GM23338 (cell line): Measurements from ENCODE around the gene CYFIP1. TPM values are rescaled to one million over a fixed set of nuclear protein-coding genes. Genes with fewer than 3 reads are reported as not detected.

Source experiments
- ATAC-seq: fragments of 200-7000 bp; cut with Tn5 transposase; 3 replicates; pipeline ENCODE4 v1.9.1; 2020
- DNase-seq: peaks from one replicate; pipeline ENCODE4 v3.0.0-alpha.2; 2015; ENCODE audit warnings: low spot score
- H2AFZ ChIP-seq: fragments of 200-600 bp; sonication (generic); 2 replicates; pipeline ENCODE4 v1.8.0; 2016; ENCODE audit warnings: antibody characterized with exemption, mild to moderate bottlenecking, moderate library complexity
- H3F3A ChIP-seq: fragments of 200-600 bp; sonication (generic); replicated peaks from 2 replicates; pipeline ENCODE4 v1.8.0; 2017; ENCODE audit warnings: antibody characterized with exemption, mixed run types, low read depth
- H3K27ac ChIP-seq: fragments of 200-600 bp; sonication (generic); 2 replicates; pipeline ENCODE4 v1.6.1; 2016; ENCODE audit warnings: low read depth
- H3K27me3 ChIP-seq: fragments of 200-600 bp; sonication (generic); 2 replicates; pipeline ENCODE4 v1.8.0; 2016; ENCODE audit warnings: mild to moderate bottlenecking, mixed run types, moderate library complexity; ENCODE audit not compliant: insufficient read depth
- H3K36me3 ChIP-seq: fragments of 200-600 bp; sonication (generic); 2 replicates; pipeline ENCODE4 v1.8.0; 2016; ENCODE audit warnings: mild to moderate bottlenecking; ENCODE audit not compliant: insufficient read depth
- H3K4me1 ChIP-seq: fragments of 200-600 bp; sonication (generic); 2 replicates; pipeline ENCODE4 v1.8.0; 2016; ENCODE audit warnings: mild to moderate bottlenecking, moderate library complexity; ENCODE audit not compliant: insufficient read depth
- H3K4me2 ChIP-seq: fragments of 200-600 bp; sonication (generic); 2 replicates; pipeline ENCODE4 v1.7.1; 2017; ENCODE audit warnings: mixed run types
- H3K4me3 ChIP-seq: fragments of 200-600 bp; sonication (generic); 2 replicates; pipeline ENCODE4 v1.6.1; 2016; ENCODE audit warnings: mixed run types
- H3K79me2 ChIP-seq: fragments of 200-600 bp; sonication (generic); replicated peaks from 2 replicates; pipeline ENCODE4 v1.8.0; 2017; ENCODE audit warnings: mild to moderate bottlenecking; ENCODE audit not compliant: insufficient read depth
- H3K9me2 ChIP-seq: fragments of 200-600 bp; sonication (generic); 2 replicates; pipeline ENCODE4 v1.8.0; 2017; ENCODE audit not compliant: insufficient read depth
- H4K20me1 ChIP-seq: fragments of 200-600 bp; sonication (generic); replicated peaks from 2 replicates; pipeline ENCODE4 v1.8.0; 2017; ENCODE audit warnings: mild to moderate bottlenecking; ENCODE audit not compliant: insufficient read depth
- H3K27ac Mint-ChIP-seq: 2 replicates; pipeline ENCODE4 v1.8.0; 2020; ENCODE audit warnings: inconsistent platforms, mild to moderate bottlenecking, moderate library complexity, mixed read lengths
- H3K27me3 Mint-ChIP-seq: 3 replicates; pipeline ENCODE4 v1.8.0; 2022; ENCODE audit warnings: low read depth, mild to moderate bottlenecking, moderate library complexity, mixed read lengths, inconsistent platforms; ENCODE audit not compliant: insufficient read depth, poor library complexity
- H3K36me3 Mint-ChIP-seq: 3 replicates; pipeline ENCODE4 v1.8.0; 2021; ENCODE audit warnings: low read depth, mild to moderate bottlenecking, inconsistent platforms, moderate library complexity, mixed read lengths
- H3K4me1 Mint-ChIP-seq: 3 replicates; pipeline ENCODE4 v1.8.0; 2020; ENCODE audit warnings: mild to moderate bottlenecking, inconsistent platforms, mixed read lengths
- H3K4me3 Mint-ChIP-seq: 3 replicates; pipeline ENCODE4 v1.8.0; 2021; ENCODE audit warnings: moderate library complexity, mild to moderate bottlenecking, inconsistent platforms, mixed read lengths
- H3K9me3 Mint-ChIP-seq: 3 replicates; pipeline ENCODE4 v1.8.0; 2020; ENCODE audit warnings: moderate library complexity, mild to moderate bottlenecking, inconsistent platforms, mixed read lengths
- CREB1 ChIP-seq: fragments of 250-450 bp; sonication (Bioruptor Pico); IDR thresholded peaks from 2 replicates; pipeline ENCODE4 v1.5.0; 2020; ENCODE audit warnings: low read depth, mild to moderate bottlenecking, moderate library complexity
- CTCF ChIP-seq, 2 experiments: fragments of 200-600 bp in 1 of 2; sonication (generic) in 1 of 2; conservative IDR thresholded peaks; 2 replicates each; pipeline versions ENCODE4 v1.5.1 to v1.6.1; 2016 to 2017; ENCODE audit warnings: antibody characterized with exemption in 2 of 2, low read depth in 2 of 2, mild to moderate bottlenecking in 2 of 2, moderate library complexity in 1 of 2
- ETS1 ChIP-seq: IDR thresholded peaks from 2 replicates; pipeline ENCODE4 v1.6.1; 2016; ENCODE audit warnings: antibody characterized with exemption
- EZH2 ChIP-seq: fragments of 200-600 bp; sonication (generic); IDR thresholded peaks from one replicate; pipeline ENCODE4 v1.8.0; 2017; ENCODE audit warnings: antibody characterized with exemption, mild to moderate bottlenecking, low read depth; ENCODE audit not compliant: unreplicated experiment
- EZH2phosphoT487 ChIP-seq: fragments of 200-600 bp; sonication (generic); IDR thresholded peaks from one replicate; pipeline ENCODE4 v1.8.1; 2018; ENCODE audit warnings: antibody characterized with exemption; ENCODE audit not compliant: unreplicated experiment
- ZNF331 ChIP-seq: fragments of 250-450 bp; sonication (Bioruptor Pico); IDR thresholded peaks from 2 replicates; pipeline ENCODE4 v1.5.0; 2020; ENCODE audit warnings: low read depth, mild to moderate bottlenecking, moderate library complexity
- ZNF462 ChIP-seq: fragments of 250-450 bp; sonication (Bioruptor Pico); IDR thresholded peaks from 2 replicates; pipeline ENCODE4 v1.5.0; 2020; ENCODE audit warnings: mild to moderate bottlenecking, moderate library complexity
- polyA plus RNA-seq: library from polyadenylated mRNA; unstranded; fragments of >200 nt; fragmentation: Nextera tagmentation; extraction: Ambion mirVana; gene quantifications from 2 replicates; pipeline ENCODE4 v1.2.1, GENCODE V29; 2016
- total RNA-seq: library from RNA; depleted of rRNA; stranded (reverse); fragments of >200 nt; shearing (Covaris generic); gene quantifications from 2 replicates; pipeline ENCODE4 v1.2.3, GENCODE V29; 2014

Gene CYFIP1
- total and polyA plus RNA-seq, 2 experiments from 2014 or later = 20.0 to 73.9 TPM

GRCh38 chr15:22959321-22960101 lies 20.7 kb downstream of the CYFIP1 start (continued):
- TF ChIP-seq ZNF462 (CRISPR knock-in tag) (no peak), EZH2phosphoT487 (no peak), ETS1 (no peak), CREB1 (CRISPR knock-in tag) (no peak), EZH2 (no peak)

GRCh38 chr15:22958487-22959280 lies 21.5 kb downstream of the CYFIP1 start:
- peaks cover 24% of the 10 kb centered on the region for H4K20me1 ChIP-seq
- H3K27me3 Mint-ChIP-seq = peaks cover 19% of the 10 kb centered on the region
- H3K79me2 ChIP-seq = peaks cover 70% of the 10 kb centered on the region
- no peaks in the 10 kb centered on the region for H3F3A ChIP-seq
- no peak overlapping the region for H2AFZ ChIP-seq
- H3K36me3 ChIP-seq = no peaks in the 10 kb centered on the region
- no peak; the same call in 1 of the 3 replicates for ATAC-seq
- H3K27ac ChIP-seq = no peak overlapping the region
- H3K4me3 ChIP-seq = no peak overlapping the region
- TF ChIP-seq EZH2phosphoT487 = no peak
- TF ChIP-seq EZH2 = no peak
- TF ChIP-seq CTCF (conservative IDR thresholded peaks at IDR 0.05; ENCODE audit: low read depth in 2 of 2) = no peak
- TF ChIP-seq ZNF331 (CRISPR knock-in tag) = no peak
- no peak overlapping the region for H3K27ac Mint-ChIP-seq
- peaks cover 3% of the 10 kb centered on the region; the same call in 1 of the 2 replicates for H3K27me3 ChIP-seq
- H3K4me3 Mint-ChIP-seq = no peak overlapping the region
- H3K4me1 ChIP-seq = peaks cover 8% of the 10 kb centered on the region; the same call in 1 of the 2 replicates
- DNase-seq = no peak
- H3K4me1 Mint-ChIP-seq = peaks cover 19% of the 10 kb centered on the region
- peaks cover 4% of the 10 kb centered on the region; the same call in 1 of the 3 replicates for H3K36me3 Mint-ChIP-seq
- no peaks in the 10 kb centered on the region for H3K9me2 ChIP-seq
- H3K9me3 Mint-ChIP-seq = no peaks in the 10 kb centered on the region
- no peak overlapping the region for H3K4me2 ChIP-seq
